ENCODE results near the gene UBE2D4.
"Not testable (repeated sequence)": the region's sequence is repeated elsewhere in the genome, so short reads cannot be mapped to it uniquely, and the experiment has no call there.

Gene UBE2D4

DNA sequence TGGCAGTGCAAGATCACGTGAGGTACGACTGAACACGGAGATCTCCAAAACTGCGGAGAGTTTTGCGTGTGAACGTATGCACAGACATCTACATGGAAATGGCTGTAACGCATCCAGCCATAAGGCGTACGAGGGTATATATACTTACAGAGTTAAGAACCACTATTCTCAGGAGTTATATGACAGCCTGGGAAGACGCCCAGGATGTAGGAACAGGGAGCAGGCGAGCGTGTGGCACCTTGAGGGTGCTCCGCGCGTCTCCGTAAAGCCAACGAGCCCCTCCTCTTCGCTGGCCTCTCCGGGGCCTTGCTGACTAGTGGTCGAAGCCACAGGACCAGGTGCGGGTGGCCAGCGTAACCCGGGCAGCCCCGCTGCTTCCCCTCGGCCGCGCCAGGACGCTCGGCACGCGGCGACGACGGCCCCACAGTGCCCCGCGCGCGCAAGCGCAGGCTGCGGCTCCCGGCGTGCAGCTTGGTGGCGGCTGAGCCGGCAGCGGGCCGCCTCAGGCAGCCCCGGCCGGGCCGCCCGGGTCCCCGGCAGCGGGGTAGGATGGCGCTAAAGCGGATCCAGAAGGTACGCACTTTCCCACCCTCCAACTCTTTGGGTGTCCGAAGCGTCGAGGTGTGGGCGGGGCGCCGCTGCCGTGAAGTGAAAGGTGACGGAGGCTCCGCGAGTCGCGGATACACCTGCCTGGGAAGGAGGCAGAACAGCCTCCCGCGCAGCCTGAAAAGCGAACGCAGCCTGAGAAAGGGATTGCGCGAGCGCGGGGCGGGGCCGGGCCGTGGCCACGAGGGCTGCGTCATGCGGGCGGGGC lies at the start of gene UBE2D4:
Gene UBE2D4, plus strand, starts transcription at position 453 of the 814 bp plus-strand sequence. Its CDS starts 97 bp downstream, at position 550.
- peak; percentile 77 for DNase-seq (ENCODE audit: low read depth)

DNA sequence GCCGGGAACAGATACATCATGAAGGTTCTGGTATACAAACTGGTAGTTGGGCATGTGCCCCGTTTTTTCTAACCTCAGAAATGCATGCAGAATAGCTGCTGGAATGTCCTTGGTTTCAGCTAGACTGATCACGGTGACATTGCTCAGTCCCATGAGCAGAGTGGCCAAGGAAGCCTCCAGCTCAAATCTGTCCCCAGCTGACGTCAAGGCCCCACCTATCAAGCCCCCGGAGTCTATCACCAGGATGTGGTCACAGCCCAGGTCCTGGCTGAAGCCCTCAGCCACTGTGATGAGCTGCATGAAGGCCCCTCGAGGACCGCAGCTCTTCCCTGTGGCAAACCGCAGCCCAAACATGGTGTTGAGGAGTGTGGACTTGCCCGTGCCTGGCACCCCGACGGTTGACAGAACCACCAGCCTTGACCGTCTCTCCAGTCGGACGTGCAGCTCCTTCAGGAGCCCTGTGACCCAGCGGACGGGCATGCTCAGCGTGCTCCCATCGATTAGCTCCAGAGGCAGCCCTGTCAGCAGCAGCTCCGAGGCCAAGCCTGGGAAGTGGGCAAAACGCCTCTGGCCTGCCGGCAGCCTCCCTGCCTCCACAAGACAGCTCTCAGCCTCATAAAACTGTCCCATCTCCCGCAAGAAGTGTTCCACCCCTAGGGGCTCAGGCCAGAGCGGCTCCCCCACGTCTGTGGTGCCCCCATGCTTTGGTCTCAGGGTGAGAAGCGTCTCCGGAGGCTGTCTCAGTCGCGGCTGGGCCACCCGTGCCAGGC lies 49.1 kb upstream of the UBE2D4 start:
- no peak for DNase-seq (ENCODE audit: low read depth)

DNA sequence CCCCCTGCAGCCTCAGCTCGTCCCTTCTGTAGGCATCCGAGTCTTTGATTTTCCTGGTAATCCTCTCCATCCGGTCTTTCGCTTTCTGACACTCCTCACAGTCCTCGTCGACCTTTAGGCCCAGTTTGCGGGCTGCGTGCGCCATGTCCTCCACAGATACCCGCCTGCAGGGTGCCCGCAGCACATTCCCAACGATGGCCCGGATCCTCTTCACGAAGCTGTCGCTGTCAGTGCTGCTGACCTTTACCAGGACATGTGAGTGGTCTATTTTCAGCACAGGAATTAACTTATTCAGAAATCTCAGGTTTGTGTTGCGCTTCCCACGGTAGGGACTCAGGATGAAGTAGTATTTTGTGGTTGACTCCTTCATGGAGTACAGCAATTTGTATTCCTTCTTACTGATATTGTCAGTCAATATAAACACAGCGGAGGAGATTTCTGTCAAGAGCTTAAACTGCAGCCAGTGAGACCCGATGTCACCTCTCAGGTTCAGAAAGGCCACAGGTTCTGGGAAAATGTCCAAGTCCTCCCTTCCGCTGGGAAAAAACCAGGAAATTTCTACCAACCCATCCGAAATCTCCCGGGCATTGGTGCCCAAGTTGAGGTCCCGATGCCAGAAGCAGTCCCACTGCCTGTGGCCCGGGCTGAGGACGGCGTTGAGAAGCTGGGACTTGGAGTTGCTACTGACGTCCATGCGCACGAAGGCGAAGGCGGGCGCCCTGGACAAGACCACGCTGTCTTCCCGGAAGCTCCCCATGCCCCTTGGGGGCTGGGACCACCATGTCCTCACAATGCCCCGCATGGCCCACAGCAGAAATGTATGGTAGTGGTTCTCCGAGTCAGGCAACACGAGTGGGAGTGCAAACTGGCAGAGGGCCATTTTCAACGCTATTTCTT lies 48.0 kb upstream of the UBE2D4 start:
- DNase-seq (ENCODE audit: low read depth), result no peak

DNA sequence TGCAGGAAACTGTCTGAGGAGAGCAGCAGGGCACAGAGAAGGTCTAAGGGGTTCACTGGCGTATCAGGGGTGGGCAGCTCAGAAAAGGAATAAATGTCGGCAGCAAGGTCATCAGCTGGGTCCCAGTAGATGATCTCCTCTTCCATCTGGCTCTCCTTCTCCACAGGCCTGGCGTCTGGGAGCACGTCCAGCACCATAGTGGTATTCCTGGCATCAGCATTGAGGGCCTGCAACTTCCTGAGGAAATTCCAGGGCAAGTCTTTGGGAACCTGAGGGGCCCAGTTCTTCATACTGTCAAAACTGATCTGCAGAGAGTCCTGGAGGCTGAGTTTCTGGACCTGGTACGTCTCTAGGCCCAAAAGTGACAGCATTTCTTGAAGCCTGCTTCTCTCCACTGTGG lies 47.4 kb upstream of the UBE2D4 start:
- no peak for DNase-seq (ENCODE audit: low read depth)

DNA sequence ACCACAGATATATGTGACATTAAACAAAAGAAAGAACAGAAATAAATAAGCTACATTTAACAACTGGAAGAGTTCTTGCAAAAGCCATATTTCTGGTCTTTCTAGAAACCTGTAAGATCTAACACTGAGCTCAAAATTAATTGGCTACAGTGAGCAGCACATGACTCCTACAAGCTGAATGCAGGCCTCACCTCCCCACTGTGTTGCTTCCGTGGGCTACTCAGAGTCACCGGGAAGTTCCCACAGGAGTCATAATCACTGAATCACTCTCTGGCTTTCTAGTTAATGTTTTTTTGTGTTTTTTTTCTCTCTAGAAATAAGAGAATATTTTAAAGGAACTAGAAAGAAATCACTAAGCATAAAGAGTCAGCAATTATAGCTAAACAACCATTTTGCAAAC lies 46.8 kb upstream of the UBE2D4 start:
- no peak for DNase-seq (ENCODE audit: low read depth)

DNA sequence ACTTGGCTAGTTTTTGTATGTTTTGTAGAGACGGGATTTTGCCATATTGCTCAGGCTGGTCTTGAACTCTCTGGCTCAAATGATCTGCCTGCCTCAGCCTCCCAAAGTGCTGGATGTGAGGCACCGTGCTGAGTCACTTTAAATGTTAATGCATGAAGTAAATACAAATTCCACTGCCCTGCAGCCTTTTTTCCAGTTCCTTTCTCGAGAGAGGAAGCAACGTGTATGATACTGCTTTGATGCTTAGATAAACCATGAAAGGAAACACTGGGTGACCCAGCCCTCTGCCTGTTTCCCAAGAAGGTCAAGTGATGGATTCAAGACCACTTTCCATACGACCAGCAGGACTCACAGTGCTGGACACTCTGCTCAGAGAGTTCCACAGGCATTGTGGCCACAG lies 45.6 kb upstream of the UBE2D4 start:
- DNase-seq (ENCODE audit: low read depth), result no peak

DNA sequence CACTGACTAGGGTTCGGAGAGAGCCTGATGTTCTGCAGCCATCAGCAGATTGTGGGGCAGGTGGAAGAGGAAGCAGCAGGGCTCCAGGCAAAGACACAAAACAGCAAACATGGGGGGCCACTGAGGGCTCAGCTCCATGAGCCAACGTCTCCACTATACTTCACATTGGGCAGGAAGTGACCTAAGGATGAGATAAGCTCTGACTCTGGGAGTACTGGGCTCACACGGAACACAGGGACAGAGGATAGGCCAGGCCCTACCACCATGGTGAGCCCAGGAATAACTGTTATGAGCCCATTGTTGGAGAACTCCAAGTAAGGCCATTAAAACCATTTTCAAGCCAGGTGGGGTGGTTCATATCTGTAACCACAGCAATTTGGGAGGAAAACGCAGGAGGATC lies 42.0 kb upstream of the UBE2D4 start:
- DNase-seq (ENCODE audit: low read depth), result no peak

DNA sequence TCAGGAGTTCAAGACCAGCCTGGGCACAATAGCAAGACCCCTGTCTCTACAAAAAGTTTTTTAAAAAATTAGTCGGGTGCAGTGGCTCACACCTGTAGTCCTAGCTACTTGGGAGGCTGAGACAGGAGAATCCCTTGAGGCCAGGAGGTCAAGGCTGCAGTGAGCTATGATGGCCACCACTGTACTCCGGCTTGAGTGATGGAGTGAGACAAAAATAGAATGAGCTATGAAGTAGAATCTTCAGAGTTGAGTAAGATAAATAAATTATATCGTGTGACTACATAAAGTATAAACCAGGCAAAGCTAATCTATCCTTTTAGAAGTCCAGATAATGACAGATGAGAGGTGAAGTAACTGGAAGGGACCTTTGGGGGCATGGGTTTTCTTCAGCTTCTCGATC lies 41.6 kb upstream of the UBE2D4 start:
- no peak for DNase-seq (ENCODE audit: low read depth)

DNA sequence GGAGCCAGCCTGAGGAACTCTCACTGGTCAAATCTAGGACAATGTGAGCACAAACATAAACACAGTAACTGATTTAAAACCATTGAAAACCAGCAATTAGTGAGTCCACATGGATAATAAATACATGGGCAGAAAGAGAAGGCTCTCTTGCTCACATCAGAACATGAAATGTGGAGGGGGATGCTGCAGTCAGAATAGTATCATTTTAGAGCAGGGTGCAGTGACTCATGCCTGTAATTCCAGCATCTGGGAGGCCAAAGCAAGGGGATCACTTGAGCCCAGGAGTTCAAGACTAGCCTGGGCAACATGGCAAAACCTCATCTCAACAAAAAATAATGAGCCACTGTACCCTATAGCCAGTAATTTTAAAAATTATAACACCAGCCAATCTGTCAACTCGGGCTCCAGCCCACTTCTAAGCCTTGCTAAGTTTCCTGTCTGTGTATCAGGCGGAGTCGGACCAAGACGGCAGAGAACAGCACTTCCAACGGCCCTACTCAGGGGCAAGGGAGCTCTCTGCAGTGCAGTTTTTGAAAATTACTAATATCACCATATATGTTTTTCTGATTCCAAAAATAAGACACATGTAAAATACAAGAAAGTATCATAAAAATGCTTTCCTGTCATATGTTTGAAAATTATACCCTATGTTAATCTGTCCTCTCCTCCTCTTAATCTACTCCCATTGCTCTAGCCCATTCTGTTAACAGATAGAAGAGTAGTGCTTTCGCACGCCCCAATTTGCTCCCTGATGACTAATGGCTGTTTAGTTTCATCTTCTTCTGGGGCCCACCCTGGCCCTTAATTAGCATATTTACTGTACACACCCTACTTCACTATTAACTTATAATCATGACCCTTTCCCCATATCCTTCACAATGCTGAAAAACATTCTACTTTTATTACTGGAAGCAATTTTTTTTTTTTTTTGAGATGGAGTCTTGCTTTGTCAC lies 37.0 kb upstream of the UBE2D4 start:
- DNase-seq (ENCODE audit: low read depth), result no peak

DNA sequence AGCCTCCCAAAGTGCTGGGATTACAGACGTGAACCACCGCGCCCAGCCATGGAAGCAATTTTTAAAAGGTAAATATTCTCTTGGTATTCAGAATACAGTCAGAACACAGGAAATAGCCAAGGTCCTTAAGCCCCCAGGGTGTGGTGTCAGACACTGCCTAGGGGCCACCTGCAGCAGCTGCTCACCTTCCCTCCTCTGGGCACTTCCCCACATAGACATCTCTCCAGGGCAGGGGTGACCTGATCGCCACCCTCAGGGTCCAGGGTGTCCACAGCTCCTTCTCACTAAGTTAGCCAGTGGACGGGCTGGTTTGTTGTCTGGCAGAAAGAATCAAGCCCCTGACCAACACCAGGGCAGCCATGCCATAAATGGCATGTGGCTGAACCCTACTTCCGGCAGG lies 35.8 kb upstream of the UBE2D4 start:
- DNase-seq (ENCODE audit: low read depth), result no peak

DNA sequence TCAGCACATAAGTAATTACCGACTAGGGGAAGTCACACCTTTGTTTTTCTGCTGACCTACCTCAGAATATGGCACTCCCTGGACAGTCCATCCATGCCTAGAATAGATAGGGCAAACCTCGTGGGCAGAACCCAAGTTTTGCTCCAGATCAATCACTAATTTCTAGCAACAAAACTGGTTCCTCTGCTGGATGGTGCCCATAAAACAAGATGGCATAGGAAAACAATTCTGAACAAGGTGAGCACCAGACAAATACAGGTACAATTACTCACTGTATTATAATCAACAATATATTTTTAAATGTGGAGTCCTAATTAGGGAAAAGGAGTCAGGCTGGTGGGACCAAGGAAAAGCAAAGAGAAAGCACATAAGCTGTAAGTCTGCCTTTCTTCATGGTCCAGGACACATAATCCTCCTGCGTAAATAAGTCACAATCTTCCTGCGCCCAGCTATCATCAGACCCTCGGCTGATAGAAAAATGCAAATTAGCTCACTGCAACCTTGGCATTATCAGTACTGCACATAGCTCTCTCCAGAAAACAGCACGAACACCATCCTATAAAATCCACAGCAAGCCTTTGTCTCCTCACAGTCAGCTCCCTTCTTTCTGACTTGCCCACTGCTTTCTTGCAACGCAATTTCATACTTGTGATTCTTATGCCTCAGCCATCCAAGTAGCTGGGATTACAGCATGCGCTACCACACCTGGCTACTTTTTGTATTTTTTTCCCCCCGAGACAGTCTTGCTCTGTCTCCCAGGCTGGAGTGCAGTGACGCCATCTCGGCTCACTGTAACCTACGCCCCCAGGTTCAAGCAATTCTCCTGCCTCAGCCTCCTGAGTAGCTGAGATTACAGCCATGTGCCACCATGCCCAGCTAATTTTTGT lies 34.9 kb upstream of the UBE2D4 start:
- DNase-seq (ENCODE audit: low read depth), result no peak

DNA sequence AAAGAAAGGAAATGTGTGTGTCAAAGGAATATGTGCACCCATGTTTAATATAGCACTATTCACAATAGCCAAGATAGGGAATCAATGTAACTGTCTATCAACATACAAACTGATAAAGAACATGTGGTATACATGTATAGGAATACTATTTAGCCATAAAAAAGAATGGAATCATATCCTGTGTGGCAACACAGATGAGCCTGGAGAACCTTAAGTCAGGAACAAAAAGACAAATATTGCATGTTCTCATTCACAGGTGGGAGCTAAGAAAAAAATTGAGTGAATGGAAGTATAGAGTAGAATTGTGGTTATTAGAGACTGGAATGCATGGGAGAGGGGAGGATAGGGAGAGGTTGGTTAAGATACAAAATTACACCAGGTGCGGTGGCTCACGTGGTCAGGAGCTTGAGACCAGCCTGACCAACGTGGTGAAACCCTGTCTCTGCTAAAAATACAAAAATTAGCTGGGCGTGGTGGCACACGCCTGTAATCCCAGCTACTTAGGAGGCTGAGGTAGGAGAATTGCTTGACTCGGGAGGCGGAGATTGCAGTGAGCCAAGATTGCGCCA lies 30.3 kb upstream of the UBE2D4 start:
- DNase-seq (ENCODE audit: low read depth), result no peak

DNA sequence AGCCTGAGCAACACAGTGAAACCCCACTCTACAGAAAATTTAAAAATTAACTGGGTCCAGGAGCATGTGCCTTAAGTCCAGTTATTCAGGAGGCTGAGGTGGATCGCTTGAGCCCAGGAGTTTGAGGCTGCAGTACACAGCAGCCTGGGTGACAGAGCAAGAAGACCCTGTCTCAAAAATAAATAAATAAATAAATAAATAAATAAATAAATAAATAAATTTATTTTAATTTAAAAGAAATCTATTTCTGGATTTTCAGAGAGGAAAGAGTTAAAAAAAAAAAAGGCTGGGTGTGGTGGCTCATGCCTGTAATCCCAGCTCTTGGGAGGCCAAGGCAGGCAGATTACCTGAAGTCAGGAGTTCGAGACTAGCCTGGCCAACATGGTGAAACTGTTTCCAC lies 27.7 kb upstream of the UBE2D4 start:
- not testable (repeated sequence) for DNase-seq (ENCODE audit: low read depth)

DNA sequence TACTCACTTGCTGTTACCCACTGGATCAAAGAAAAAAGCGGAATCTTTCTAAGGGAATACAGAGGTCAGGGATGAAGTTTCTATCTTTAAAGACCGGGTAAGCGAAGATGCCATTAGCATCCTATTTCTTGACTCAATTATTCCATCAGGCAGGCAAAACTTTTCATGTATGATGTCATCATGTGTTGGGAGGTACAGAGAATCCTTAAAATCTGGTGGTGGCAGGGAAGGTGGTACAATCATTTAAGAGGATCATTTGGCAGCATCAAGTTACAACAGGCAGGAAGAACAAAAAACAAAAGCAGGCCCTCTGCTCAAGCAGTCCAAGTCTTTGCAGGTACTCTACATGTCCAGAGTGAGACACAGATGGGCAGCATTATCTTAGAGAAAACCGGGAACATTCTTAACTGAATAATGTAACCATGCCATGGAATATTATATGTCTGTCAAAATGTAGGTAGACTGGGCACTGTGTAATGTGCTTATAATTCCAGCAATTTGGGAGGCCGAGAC lies 23.6 kb upstream of the UBE2D4 start:
- DNase-seq (ENCODE audit: low read depth), result no peak

DNA sequence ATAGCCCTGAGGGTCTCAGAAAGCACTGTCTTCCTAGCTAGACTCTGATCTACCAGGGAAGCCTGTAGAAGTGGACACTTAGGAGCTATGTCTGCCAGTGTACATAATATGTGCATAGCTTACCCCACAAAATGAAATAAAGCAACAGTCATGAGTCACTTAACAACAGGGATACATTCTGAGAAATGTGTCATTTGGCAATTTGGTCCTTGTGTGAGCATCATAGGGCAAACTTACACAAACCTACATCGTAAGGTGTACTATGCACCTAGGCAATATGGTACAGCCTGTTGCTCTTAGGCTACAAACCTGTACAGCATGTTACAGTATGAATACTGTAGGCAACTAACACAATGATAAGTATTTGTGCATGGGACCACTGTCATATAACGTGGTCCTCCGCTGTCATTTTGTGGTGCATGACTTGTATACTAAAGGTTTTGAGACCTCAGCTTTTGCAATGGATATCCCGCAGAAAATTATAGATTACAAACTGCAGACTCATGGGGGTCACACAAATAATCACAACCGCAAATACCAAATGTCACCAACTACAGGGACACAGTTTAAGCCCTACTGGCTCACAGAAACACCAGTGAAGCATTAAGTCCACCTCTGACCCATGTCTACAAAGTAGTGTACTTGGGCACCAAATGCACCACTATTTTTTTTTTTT lies 21.6 kb upstream of the UBE2D4 start:
- DNase-seq (ENCODE audit: low read depth), result no peak

DNA sequence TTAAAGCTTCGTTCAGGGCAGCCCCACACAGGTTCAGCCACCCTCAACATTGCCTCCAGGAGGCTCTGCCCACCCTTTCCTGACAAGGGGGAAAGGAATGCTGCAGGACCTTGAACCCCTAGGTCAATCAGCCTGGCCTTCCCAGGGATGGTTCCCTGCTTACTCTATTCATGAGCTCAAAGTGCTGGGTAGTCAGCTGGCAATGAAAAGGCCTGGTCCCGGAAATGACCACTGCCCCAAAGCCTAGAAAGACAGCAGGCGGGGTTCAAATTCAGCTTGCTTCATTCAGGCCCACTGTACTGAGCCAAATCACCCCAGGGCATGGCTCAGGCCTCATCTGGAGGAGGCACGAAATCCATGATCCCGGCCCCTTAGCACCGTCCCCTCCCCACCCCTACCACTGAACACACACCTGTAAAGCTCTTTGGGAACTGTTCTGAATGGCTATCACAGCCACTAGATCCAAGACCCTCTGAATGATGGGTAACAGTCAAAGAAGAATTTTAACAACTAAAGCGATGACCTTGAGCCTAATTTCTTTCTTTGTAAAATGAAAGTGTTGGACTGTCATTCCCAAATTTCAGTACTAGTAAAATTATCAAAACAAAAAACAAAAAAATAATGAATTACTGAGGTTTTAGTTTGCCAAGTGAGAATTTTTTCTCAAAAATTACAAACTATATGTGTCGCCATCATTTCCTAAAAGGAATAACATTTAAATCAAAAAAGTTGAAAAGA lies 20.9 kb upstream of the UBE2D4 start:
- no peak for DNase-seq (ENCODE audit: low read depth)

DNA sequence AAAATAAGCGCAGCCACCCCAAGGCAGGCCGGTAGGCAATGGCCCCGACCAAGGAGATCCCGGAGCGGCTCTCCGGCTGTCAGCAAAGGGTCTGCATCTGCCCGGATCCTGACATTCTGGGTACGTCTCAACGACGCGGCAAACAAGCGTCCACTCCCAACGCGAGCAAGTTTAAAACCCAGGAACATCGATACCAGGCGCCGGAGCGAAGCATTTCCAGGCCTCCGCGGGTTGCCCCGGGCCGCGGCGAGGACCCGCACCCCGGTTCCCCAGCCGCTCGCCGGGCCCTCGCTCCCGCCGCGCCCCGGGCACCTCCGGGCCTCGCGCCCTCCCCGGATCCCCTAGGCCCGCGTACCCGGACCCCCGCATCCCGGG lies 20.3 kb upstream of the UBE2D4 start:
- DNase-seq (ENCODE audit: low read depth), result peak; percentile 4

DNA sequence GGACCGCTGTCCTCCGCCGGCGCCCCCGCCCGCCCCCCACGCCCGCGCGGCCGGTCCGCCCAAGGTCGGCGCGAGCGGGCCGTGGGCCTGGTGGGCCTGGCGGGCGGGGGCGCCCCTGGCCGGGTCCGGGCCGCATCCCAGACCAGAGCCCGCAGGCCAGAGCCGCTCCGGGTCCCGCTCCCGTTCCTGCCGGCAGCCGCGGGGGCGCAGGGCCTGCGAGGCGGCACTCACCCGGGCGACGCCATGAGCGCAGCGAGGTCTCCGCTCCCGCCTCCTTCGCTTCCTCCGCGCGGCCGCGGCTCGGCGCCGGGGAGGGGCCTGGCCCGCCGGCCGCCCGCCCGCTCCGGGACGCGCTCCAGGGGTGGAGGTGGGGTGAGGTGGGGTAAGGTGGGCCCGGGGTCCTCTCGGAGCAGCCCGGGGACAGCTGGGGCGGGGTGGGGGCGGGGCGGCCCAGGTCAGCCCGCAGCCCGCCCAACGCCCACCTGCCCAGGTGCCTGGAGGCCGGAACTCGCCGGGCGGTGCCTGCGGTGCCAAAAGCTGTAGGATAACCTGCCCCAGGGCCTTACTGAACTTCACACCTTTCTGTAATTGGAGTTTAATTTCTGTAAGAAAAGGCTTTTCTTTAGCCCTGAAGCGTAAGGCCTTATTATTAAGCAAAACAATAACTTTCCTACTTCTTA lies 19.8 kb upstream of the UBE2D4 start, which contains the start of gene URGCP:
Gene URGCP, minus strand, starts transcription at position 266 of the 680 bp plus-strand sequence. Its CDS starts 21 bp downstream, at position 245.
- DNase-seq (ENCODE audit: low read depth), result peak; percentile 11
